GM19238 (cell line): ENCODE results near the gene IPO11.
"Not testable (repeated sequence)": the region's sequence is repeated elsewhere in the genome, so short reads cannot be mapped to it uniquely, and the experiment has no call there.

Experiments used
- DNase-seq: peaks from one replicate; pipeline ENCODE4 v3.0.0; 2011; ENCODE audit warnings: low spot score; ENCODE audit not compliant: insufficient read length

Gene IPO11

GRCh38 chr5:62643556-62644451 is 231.2 kb downstream of the IPO11 start:
- DNase-seq: no peak

- DNase-seq: no peak
Measured at GRCh38 chr5:62645223-62645622, 232.7 kb downstream of the IPO11 start.

GRCh38 chr5:62647241-62647640 is 234.7 kb downstream of the IPO11 start:
- DNase-seq: no peak

GRCh38 chr5:62649025-62649424 is 236.5 kb downstream of the IPO11 start:
- DNase-seq: no peak

- DNase-seq: no peak
Measured at GRCh38 chr5:62649476-62650113, 237.0 kb downstream of the IPO11 start.

- no peak for DNase-seq
Measured at GRCh38 chr5:62650197-62650596, 237.6 kb downstream of the IPO11 start.

- no peak for DNase-seq
Measured at GRCh38 chr5:62652225-62652624, 239.7 kb downstream of the IPO11 start.

GRCh38 chr5:62653001-62653863 is 240.7 kb downstream of the IPO11 start:
- DNase-seq: no peak

GRCh38 chr5:62653864-62654575 is 241.5 kb downstream of the IPO11 start:
- no peak for DNase-seq

GRCh38 chr5:62657772-62658171 is 245.2 kb downstream of the IPO11 start:
- DNase-seq: not testable (repeated sequence)

GRCh38 chr5:62661126-62661525 is 248.6 kb downstream of the IPO11 start:
- DNase-seq: no peak

GRCh38 chr5:62662521-62662920 is 250.0 kb downstream of the IPO11 start:
- no peak for DNase-seq

- DNase-seq: no peak
Measured at GRCh38 chr5:62671479-62671878, 258.9 kb downstream of the IPO11 start.

GRCh38 chr5:62676596-62676995 is 264.0 kb downstream of the IPO11 start:
- DNase-seq: not testable (repeated sequence)
